Nucleus accumbens (tissue), 56 donors: Measurements from ENCODE around the gene LAG3.
A peak's percentile ranks its signal among the peaks of the same experiment; 100 is the strongest.

Experiments used
- DNase-seq, 56 donors: peaks; one replicate each; lab custom pipeline; 2025; lab: John Stamatoyannopoulos, UW

The LAG3 gene

GRCh38 chr12:6771091-6771495 lies 1.2 kb upstream of the LAG3 start:
- DNase-seq = peak in 5 of 56 donors; percentile 10 to 35 (median 16)

GRCh38 chr12:6771509-6772330 lies 600 bp upstream of the LAG3 start:
- DNase-seq = no peak

- no peak for DNase-seq
Measured at GRCh38 chr12:6772726-6773589, 638 bp downstream of the LAG3 start.

GRCh38 chr12:6773590-6774351 lies 1.5 kb downstream of the LAG3 start:
- DNase-seq = no peak

GRCh38 chr12:6774499-6775062 lies 2.3 kb downstream of the LAG3 start:
- DNase-seq = no peak

- no peak for DNase-seq
Measured at GRCh38 chr12:6775185-6776174, 3.2 kb downstream of the LAG3 start.

- DNase-seq = no peak
Measured at GRCh38 chr12:6777386-6777785, 5.1 kb downstream of the LAG3 start.

- DNase-seq = peak in 15 of 56 donors; percentile 14 to 58 (median 26)
Measured at GRCh38 chr12:6778217-6778573, 5.9 kb downstream of the LAG3 start.

- DNase-seq = peak; percentile 49 to 95 (median 83)
Measured at GRCh38 chr12:6778574-6779550, 6.5 kb downstream of the LAG3 start.

- no peak for DNase-seq
Measured at GRCh38 chr12:6779708-6780432, 7.5 kb downstream of the LAG3 start.

- DNase-seq = no peak
Measured at GRCh38 chr12:6780573-6780972, 8.3 kb downstream of the LAG3 start.

GRCh38 chr12:6782119-6782518 lies 9.8 kb downstream of the LAG3 start:
- DNase-seq = no peak

- DNase-seq = no peak
Measured at GRCh38 chr12:6782850-6783566, 10.7 kb downstream of the LAG3 start.

- DNase-seq = no peak
Measured at GRCh38 chr12:6783828-6784227, 11.5 kb downstream of the LAG3 start.

GRCh38 chr12:6784296-6784695 lies 12.0 kb downstream of the LAG3 start:
- peak in 1 of 56 donors; percentile 11 for DNase-seq

GRCh38 chr12:6784761-6785160 lies 12.4 kb downstream of the LAG3 start:
- DNase-seq = no peak
